GF-D8 (cell line): ENCODE data around the gene PALM2AKAP2.

Experiments used
- DNase-seq: peaks from one replicate; lab custom pipeline; 2025; lab: John Stamatoyannopoulos, UW

PALM2AKAP2 gene

GRCh38 chr9:109771796-109772531 is 8.0 kb upstream of the PALM2AKAP2 start:
- DNase-seq, result no peak

GRCh38 chr9:109775516-109775915 is 4.5 kb upstream of the PALM2AKAP2 start:
- DNase-seq, result no peak

GRCh38 chr9:109776391-109776790 is 3.6 kb upstream of the PALM2AKAP2 start:
- DNase-seq, result no peak

- DNase-seq, result no peak
Measured at GRCh38 chr9:109780453-109781033, 545 bp downstream of the PALM2AKAP2 start.

- no peak for DNase-seq
Measured at GRCh38 chr9:109781086-109781485, 1.1 kb downstream of the PALM2AKAP2 start.

- no peak for DNase-seq
Measured at GRCh38 chr9:109781541-109782197, 1.7 kb downstream of the PALM2AKAP2 start.

- DNase-seq, result no peak
Measured at GRCh38 chr9:109787735-109788134, 7.7 kb downstream of the PALM2AKAP2 start.

GRCh38 chr9:109789556-109789955 is 9.6 kb downstream of the PALM2AKAP2 start:
- no peak for DNase-seq

GRCh38 chr9:109789971-109790370 is 10.0 kb downstream of the PALM2AKAP2 start:
- DNase-seq, result no peak

GRCh38 chr9:109791003-109791677 is 11.1 kb downstream of the PALM2AKAP2 start:
- DNase-seq, result no peak

GRCh38 chr9:109791747-109792146 is 11.7 kb downstream of the PALM2AKAP2 start:
- no peak for DNase-seq

GRCh38 chr9:109792951-109793546 is 13.1 kb downstream of the PALM2AKAP2 start:
- no peak for DNase-seq

GRCh38 chr9:109793921-109794320 is 13.9 kb downstream of the PALM2AKAP2 start:
- no peak for DNase-seq

GRCh38 chr9:109794361-109795012 is 14.5 kb downstream of the PALM2AKAP2 start:
- DNase-seq, result no peak

GRCh38 chr9:109795613-109796012 is 15.6 kb downstream of the PALM2AKAP2 start:
- DNase-seq, result no peak

- DNase-seq, result no peak
Measured at GRCh38 chr9:109796078-109796477, 16.1 kb downstream of the PALM2AKAP2 start.

GRCh38 chr9:109797006-109797405 is 17.0 kb downstream of the PALM2AKAP2 start:
- no peak for DNase-seq

- DNase-seq, result no peak
Measured at GRCh38 chr9:109797509-109797908, 17.5 kb downstream of the PALM2AKAP2 start.

GRCh38 chr9:109799141-109799540 is 19.1 kb downstream of the PALM2AKAP2 start:
- no peak for DNase-seq

GRCh38 chr9:109799792-109800191 is 19.8 kb downstream of the PALM2AKAP2 start:
- no peak for DNase-seq

- no peak for DNase-seq
Measured at GRCh38 chr9:109801484-109801883, 21.5 kb downstream of the PALM2AKAP2 start.

- DNase-seq, result no peak
Measured at GRCh38 chr9:109802491-109802890, 22.5 kb downstream of the PALM2AKAP2 start.
